Gastroesophageal sphincter (tissue), 3 donors: ENCODE results near the gene KIF18A.

ENCODE experiments used
- CTCF ChIP-seq, 4 experiments: fragments of 200-600 bp in 2 of 4; fragments of 450-650 bp in 2 of 4; sonication (generic) in 1 of 4; IDR thresholded peaks; one replicate each; pipeline ENCODE4 v1.5.1; 2017 to 2019; ENCODE audit warnings: antibody characterized with exemption in 4 of 4, mild to moderate bottlenecking in 2 of 4, moderate library complexity in 2 of 4
- EP300 ChIP-seq: sonication (generic); formaldehyde crosslinking; IDR thresholded peaks from one replicate; pipeline ENCODE4 v1.6.1; 2017; ENCODE audit warnings: antibody characterized with exemption, mild to moderate bottlenecking
- POLR2A ChIP-seq, 2 donors: fragments of 450-650 bp; IDR thresholded peaks; one replicate each; pipeline ENCODE4 v1.6.1; 2017; ENCODE audit warnings: antibody characterized with exemption in 2 of 2, mild to moderate bottlenecking in 2 of 2, moderate library complexity in 1 of 2

GRCh38 chr11:28098257-28098656, 9.7 kb downstream of the KIF18A start:
- TF ChIP-seq CTCF (IDR thresholded peaks at IDR 0.05) (no peak), EP300 (no peak), POLR2A (IDR thresholded peaks at IDR 0.05) (no peak)
